AG09309 (cell line): ENCODE data around the gene CACNA1A.

ENCODE experiments used
- DNase-seq: peaks from one replicate; pipeline ENCODE4 v3.0.0-alpha.2; 2010; ENCODE audit warnings: low read depth
- H3K4me3 ChIP-seq: 2 replicates; pipeline ENCODE4 v1.5.1; 2011; ENCODE audit warnings: mild to moderate bottlenecking, low read depth, low read length, moderate library complexity; ENCODE audit not compliant: control insufficient read depth
- TF ChIP-seq, protein P1 (sequence below): IDR thresholded peaks from 2 replicates; pipeline ENCODE4 v1.5.1; 2011; ENCODE audit warnings: mild to moderate bottlenecking, low read depth, low read length, inconsistent platforms; ENCODE audit not compliant: insufficient read depth, control insufficient read depth; ENCODE audit errors: missing control alignments

Gene CACNA1A

DNA sequence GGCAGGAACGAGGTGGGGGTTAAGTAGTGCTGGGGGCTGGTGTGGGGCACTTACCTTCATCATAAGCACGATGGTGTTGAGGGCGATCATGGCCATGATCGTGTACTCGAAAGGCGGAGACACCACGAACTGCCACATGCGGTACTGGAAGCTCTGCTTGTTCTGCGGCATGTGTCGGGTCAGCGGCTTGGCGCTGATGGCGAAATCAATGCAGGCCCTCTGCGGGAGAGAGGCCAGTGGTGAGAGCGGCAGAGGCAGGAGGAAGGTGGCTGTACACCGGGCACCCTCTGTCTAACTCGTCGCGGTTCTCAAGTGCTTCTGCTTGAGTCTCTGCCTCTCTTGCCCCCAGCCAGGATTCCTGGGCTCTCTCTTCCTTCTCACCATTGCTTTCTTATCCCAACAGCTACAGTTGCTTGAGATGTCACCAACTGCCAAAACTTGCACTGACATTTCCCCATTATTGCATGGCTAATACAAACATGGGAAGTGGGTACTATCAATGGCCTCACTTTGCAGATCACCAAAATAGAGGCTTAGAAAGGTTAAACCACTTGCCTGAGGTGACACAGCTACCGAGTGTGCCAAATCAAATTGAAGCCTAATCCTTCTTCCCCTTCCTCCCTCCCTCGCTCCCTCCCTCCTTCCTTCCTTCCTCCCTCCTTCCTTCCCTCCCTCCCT lies 251.1 kb downstream of the CACNA1A start:
- no peak overlapping the region for H3K4me3 ChIP-seq
- DNase-seq, result no peak
- TF ChIP-seq, protein P1, sequence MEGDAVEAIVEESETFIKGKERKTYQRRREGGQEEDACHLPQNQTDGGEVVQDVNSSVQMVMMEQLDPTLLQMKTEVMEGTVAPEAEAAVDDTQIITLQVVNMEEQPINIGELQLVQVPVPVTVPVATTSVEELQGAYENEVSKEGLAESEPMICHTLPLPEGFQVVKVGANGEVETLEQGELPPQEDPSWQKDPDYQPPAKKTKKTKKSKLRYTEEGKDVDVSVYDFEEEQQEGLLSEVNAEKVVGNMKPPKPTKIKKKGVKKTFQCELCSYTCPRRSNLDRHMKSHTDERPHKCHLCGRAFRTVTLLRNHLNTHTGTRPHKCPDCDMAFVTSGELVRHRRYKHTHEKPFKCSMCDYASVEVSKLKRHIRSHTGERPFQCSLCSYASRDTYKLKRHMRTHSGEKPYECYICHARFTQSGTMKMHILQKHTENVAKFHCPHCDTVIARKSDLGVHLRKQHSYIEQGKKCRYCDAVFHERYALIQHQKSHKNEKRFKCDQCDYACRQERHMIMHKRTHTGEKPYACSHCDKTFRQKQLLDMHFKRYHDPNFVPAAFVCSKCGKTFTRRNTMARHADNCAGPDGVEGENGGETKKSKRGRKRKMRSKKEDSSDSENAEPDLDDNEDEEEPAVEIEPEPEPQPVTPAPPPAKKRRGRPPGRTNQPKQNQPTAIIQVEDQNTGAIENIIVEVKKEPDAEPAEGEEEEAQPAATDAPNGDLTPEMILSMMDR, result no peak

DNA sequence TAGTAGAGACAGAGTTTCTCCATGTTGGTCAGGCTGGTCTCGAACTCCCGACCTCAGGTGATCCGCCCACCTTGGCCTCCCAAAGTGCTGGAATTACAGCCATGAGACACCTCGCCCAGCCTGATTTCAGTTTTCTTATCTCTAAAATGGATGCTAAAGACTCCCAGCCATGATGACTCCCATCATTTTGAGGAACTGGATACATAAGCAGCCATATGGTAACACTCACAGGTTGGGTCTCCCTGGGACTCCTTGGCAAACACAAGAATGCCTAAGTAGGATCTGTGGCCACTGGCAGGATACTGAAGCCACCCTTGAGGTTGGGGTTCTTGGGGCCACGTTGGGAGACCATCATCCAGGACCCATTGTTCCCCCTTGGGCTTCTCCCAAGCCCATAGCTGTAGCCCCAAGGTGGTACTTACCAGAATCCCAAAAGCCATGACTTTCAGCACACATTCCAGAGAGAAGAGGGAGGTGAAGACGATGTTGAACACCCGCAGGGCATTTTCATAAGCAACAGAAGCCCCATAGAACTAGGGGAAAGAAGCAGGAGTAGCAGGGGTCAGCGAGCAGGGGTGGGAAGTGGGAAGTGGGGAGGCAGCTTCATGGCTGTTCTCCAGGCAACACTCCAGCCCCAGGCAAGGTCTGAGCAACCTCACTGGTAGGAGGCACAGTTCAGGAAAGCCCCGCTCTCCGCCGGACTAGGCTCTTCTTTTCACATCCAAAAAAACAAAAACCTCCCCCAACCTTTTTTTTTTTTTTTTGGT lies 253.5 kb downstream of the CACNA1A start:
- H3K4me3 ChIP-seq, result no peak overlapping the region
- no peak for DNase-seq
- TF ChIP-seq, protein P1, result no peak

DNA sequence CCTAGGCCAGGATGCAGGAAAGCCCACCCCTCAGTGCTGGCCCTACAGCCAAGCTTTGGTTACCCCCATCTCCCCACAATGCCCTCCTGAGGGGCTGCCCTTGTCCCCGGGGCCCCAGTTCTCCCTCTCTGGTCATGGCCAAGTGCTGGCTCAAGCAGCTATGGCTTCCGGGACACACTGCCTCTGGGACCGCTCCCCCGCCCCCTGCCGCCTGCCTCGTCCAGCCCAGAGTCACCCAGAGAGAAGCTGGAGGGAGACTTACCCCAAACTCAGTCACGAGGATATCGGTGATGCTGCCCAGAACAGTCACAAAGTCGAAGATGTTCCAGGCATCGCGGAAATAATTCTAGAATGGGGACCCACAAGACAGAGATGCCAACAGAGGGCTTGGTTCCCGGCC lies 261.4 kb downstream of the CACNA1A start:
- H3K4me3 ChIP-seq, result no peak overlapping the region
- DNase-seq, result no peak
- TF ChIP-seq, protein P1, result no peak

- no peak for DNase-seq
- H3K4me3 ChIP-seq, result no peak overlapping the region
- TF ChIP-seq, protein P1, result no peak
These were observed 264.8 kb downstream of the CACNA1A start for GRCh38 chr19:13241231-13242104.

DNA sequence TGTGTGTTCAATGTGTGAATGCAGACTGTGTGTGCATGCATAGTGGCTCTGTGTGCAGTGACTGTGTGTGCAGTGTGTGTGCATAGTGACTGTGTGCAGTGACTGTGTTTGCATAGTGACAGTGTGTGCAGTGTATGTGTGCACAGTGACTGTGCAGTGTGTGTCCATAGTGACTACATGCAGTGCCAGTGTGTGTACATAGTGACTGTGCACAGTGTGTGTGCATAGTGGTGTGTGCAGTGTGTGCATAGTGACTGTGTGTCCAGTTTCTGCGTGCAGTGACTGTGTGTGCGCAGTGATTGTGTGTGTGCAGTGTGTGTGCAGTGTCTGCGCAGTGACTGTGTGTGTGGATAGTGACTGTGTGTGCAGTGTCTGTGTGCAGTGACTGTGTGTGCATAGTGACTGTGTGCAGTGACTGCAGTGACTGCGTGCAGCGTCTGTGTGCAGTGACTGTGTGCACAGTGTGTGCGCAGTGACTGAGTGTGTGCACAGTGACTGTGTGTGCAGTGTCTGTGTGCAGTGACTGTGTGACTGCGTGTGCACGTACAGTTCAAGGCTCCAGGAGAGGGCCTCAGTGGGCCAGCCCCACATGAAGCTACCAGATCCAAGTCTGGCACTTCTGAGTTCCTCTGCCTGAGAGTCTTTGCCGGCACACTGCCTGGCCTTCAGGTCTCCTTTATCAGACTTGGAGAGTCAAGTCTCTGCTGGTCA lies 265.8 kb downstream of the CACNA1A start:
- no peak overlapping the region for H3K4me3 ChIP-seq
- DNase-seq, result no peak
- TF ChIP-seq, protein P1, result no peak
